ENCODE measurements around the gene UNC93B1.
"Not testable (repeated sequence)": the region's sequence is repeated elsewhere in the genome, so short reads cannot be mapped to it uniquely, and the experiment has no call there.

GRCh38 chr11:67946403-67946802 lies 57.5 kb downstream of the UNC93B1 start:
- TF ChIP-seq, protein P1, sequence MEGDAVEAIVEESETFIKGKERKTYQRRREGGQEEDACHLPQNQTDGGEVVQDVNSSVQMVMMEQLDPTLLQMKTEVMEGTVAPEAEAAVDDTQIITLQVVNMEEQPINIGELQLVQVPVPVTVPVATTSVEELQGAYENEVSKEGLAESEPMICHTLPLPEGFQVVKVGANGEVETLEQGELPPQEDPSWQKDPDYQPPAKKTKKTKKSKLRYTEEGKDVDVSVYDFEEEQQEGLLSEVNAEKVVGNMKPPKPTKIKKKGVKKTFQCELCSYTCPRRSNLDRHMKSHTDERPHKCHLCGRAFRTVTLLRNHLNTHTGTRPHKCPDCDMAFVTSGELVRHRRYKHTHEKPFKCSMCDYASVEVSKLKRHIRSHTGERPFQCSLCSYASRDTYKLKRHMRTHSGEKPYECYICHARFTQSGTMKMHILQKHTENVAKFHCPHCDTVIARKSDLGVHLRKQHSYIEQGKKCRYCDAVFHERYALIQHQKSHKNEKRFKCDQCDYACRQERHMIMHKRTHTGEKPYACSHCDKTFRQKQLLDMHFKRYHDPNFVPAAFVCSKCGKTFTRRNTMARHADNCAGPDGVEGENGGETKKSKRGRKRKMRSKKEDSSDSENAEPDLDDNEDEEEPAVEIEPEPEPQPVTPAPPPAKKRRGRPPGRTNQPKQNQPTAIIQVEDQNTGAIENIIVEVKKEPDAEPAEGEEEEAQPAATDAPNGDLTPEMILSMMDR (optimal IDR thresholded peaks at IDR 0.05 in 1 of 3, IDR thresholded peaks at IDR 0.05 in 1 of 3, conservative IDR thresholded peaks at IDR 0.05 in 1 of 3; ENCODE audit: extremely low read depth in 1 of 3, insufficient read depth in 2 of 3, low read length in 3 of 3), result not testable (repeated sequence)
- not testable (repeated sequence) for TF ChIP-seq EZH2 (IDR thresholded peaks at IDR 0.05; ENCODE audit: low read length)

All from keratinocyte (primary cell).